Panc1 (cell line): ENCODE data around the gene TFB1M. TPM values are rescaled to one million over a fixed set of nuclear protein-coding genes. Genes with fewer than 3 reads are reported as not detected.

ENCODE experiments used
- ATAC-seq: fragments of 200-7000 bp; cut with Tn5 transposase; 2 replicates; pipeline ENCODE4 v1.9.1; 2020; ENCODE audit warnings: mild to moderate bottlenecking, moderate library complexity
- BruUV-seq: library from RNA; stranded (reverse); fragments of 400-500 nt; replicated peaks from 2 replicates; lab custom pipeline; 2021; lab: Mats Ljungman, UMichigan
- CTCF ChIA-PET: fragments of 300-600 bp; sonication (Branson Sonifier 250); formaldehyde crosslinking; loops from one replicate; lab custom pipeline; 2022; ENCODE audit warnings: antibody characterized with exemption; lab: Charles Lee
- POLR2A ChIA-PET: fragments of 300-600 bp; sonication (Branson Sonifier 250); formaldehyde crosslinking; loops from one replicate; lab custom pipeline; 2022; ENCODE audit warnings: antibody characterized with exemption; lab: Charles Lee
- DNase-seq: peaks from one replicate; pipeline ENCODE4 v3.0.0-alpha.2; 2010; ENCODE audit warnings: low read depth, low spot score
- H3K27ac ChIP-seq: 2 replicates; pipeline ENCODE4 v1.5.1; 2011; ENCODE audit warnings: mild to moderate bottlenecking, low read length, inconsistent platforms
- H3K27me3 ChIP-seq: fragments of 200-500 bp; sonication (Bioruptor generic); 2 replicates; pipeline ENCODE4 v1.6.0; 2014; ENCODE audit warnings: low read length, inconsistent platforms; ENCODE audit not compliant: control insufficient read depth, insufficient read depth
- H3K36me3 ChIP-seq: fragments of 200-500 bp; sonication (Bioruptor generic); 2 replicates; pipeline ENCODE4 v1.5.1; 2014; ENCODE audit warnings: inconsistent platforms, mild to moderate bottlenecking, low read length, moderate library complexity; ENCODE audit not compliant: control insufficient read depth, insufficient read depth
- H3K4me1 ChIP-seq: 2 replicates; pipeline ENCODE4 v1.5.1; 2011; ENCODE audit warnings: inconsistent platforms, mild to moderate bottlenecking, low read length, moderate library complexity; ENCODE audit not compliant: control insufficient read depth, insufficient read depth
- H3K4me3 ChIP-seq, 2 experiments: 2 replicates each; pipeline ENCODE4 v1.5.1; 2011 to 2012; ENCODE audit warnings: low read depth in 2 of 2, low read length in 2 of 2, mild to moderate bottlenecking in 2 of 2, inconsistent platforms in 1 of 2, moderate library complexity in 1 of 2
- H3K9me3 ChIP-seq: fragments of 200-500 bp; sonication (Bioruptor generic); 2 replicates; pipeline ENCODE4 v1.5.1; 2014; ENCODE audit warnings: low read depth, mild to moderate bottlenecking, inconsistent platforms, low read length, moderate library complexity; ENCODE audit not compliant: control insufficient read depth, insufficient read depth
- POLR2AphosphoS5 ChIP-seq: IDR thresholded peaks from 2 replicates; pipeline ENCODE4 v1.6.1; 2012; ENCODE audit warnings: mild to moderate bottlenecking, low read depth, low read length, moderate library complexity
- SIN3A ChIP-seq: IDR thresholded peaks from 2 replicates; pipeline ENCODE4 v1.6.1; 2012; ENCODE audit warnings: low read depth, mild to moderate bottlenecking, low read length, moderate library complexity, borderline replicate concordance; ENCODE audit not compliant: insufficient read depth
- TCF7L2 ChIP-seq: IDR thresholded peaks from 2 replicates; pipeline ENCODE4 v1.6.1; 2011; ENCODE audit warnings: mild to moderate bottlenecking, low read depth, low read length, inconsistent platforms
- in situ Hi-C: cut with HindIII; loops from 2 replicates; pipeline ENCODE4 v1.10.0; 2016; ENCODE audit warnings: low sequenced_read_pairs, low pct_unique_long_range_greater_than_20kb
- intact Hi-C: fragments of 100-400 bp; cut with micrococcal nuclease; formaldehyde crosslinking; loops from one replicate; pipeline ENCODE4 v1.10.0; 2022; ENCODE audit not compliant: unreplicated experiment
- total RNA-seq: library from RNA; stranded (reverse); gene quantifications from one replicate; pipeline ENCODE4 v1.2.1, GENCODE V29; 2021; ENCODE audit not compliant: unreplicated experiment
- TF ChIP-seq, protein P1 (sequence below): fragments of 450-650 bp; IDR thresholded peaks from 2 replicates; pipeline ENCODE4 v1.5.1; 2017; ENCODE audit warnings: mild to moderate bottlenecking
- TF ChIP-seq, protein P2 (sequence below), 2 experiments: IDR thresholded peaks; 2 replicates each; pipeline ENCODE4 v1.6.1; 2011 to 2012; ENCODE audit warnings: low read depth in 2 of 2, control low read depth in 1 of 2, low read length in 1 of 2, mild to moderate bottlenecking in 1 of 2, moderate library complexity in 1 of 2; ENCODE audit not compliant: insufficient read depth in 1 of 2

Gene TFB1M
- total RNA-seq, 1 experiment from 2014 or later = 32.0 TPM

DNA sequence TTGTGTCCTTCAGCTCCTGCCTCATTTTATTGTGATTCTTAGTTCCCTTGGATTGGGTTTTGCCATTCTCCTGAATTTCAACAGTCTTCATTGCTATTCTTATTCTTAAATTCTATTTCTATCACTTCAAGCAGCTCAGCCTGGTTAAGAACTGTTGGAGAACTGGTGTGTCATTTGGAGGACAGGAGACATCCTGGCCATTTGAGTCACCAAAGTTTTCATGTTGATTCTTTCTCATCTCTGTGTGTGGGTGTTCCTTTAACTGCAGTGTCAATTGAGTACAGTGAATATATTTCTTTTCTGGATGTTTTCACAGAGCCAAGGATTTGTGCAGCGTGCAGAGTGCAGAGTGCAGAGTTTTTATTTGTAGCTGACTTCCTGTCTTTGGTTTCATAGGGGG is 33.5 kb upstream of the TFB1M start:
- ChIA-PET CTCF (no interaction called here), POLR2A (interaction anchor here (0.6 kb wide), 1 partner anchor 823 kb away, joined by 4 read pairs; no protein-coding TSS in a partner anchor)
- Histone ChIP-seq H3K36me3 (no peaks in the 10 kb centered on the region), H3K4me3 (no peak overlapping the region), H3K4me1 (no peaks in the 10 kb centered on the region), H3K27ac (no peak overlapping the region), H3K27me3 (no peaks in the 10 kb centered on the region), H3K9me3 (no peaks in the 10 kb centered on the region)
- no TSS peak for BruUV-seq
- intact Hi-C loops (no loop called here), in situ Hi-C loops (no loop called here)
- TF ChIP-seq, protein P1, sequence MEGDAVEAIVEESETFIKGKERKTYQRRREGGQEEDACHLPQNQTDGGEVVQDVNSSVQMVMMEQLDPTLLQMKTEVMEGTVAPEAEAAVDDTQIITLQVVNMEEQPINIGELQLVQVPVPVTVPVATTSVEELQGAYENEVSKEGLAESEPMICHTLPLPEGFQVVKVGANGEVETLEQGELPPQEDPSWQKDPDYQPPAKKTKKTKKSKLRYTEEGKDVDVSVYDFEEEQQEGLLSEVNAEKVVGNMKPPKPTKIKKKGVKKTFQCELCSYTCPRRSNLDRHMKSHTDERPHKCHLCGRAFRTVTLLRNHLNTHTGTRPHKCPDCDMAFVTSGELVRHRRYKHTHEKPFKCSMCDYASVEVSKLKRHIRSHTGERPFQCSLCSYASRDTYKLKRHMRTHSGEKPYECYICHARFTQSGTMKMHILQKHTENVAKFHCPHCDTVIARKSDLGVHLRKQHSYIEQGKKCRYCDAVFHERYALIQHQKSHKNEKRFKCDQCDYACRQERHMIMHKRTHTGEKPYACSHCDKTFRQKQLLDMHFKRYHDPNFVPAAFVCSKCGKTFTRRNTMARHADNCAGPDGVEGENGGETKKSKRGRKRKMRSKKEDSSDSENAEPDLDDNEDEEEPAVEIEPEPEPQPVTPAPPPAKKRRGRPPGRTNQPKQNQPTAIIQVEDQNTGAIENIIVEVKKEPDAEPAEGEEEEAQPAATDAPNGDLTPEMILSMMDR = no peak
- TF ChIP-seq SIN3A (no peak), TCF7L2 (no peak), POLR2AphosphoS5 (no peak)
- TF ChIP-seq, protein P2, sequence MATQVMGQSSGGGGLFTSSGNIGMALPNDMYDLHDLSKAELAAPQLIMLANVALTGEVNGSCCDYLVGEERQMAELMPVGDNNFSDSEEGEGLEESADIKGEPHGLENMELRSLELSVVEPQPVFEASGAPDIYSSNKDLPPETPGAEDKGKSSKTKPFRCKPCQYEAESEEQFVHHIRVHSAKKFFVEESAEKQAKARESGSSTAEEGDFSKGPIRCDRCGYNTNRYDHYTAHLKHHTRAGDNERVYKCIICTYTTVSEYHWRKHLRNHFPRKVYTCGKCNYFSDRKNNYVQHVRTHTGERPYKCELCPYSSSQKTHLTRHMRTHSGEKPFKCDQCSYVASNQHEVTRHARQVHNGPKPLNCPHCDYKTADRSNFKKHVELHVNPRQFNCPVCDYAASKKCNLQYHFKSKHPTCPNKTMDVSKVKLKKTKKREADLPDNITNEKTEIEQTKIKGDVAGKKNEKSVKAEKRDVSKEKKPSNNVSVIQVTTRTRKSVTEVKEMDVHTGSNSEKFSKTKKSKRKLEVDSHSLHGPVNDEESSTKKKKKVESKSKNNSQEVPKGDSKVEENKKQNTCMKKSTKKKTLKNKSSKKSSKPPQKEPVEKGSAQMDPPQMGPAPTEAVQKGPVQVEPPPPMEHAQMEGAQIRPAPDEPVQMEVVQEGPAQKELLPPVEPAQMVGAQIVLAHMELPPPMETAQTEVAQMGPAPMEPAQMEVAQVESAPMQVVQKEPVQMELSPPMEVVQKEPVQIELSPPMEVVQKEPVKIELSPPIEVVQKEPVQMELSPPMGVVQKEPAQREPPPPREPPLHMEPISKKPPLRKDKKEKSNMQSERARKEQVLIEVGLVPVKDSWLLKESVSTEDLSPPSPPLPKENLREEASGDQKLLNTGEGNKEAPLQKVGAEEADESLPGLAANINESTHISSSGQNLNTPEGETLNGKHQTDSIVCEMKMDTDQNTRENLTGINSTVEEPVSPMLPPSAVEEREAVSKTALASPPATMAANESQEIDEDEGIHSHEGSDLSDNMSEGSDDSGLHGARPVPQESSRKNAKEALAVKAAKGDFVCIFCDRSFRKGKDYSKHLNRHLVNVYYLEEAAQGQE (IDR thresholded peaks at IDR 0.05; ENCODE audit: insufficient read depth in 1 of 2, low read depth in 2 of 2, low read length in 1 of 2) = no peak
- no peak for DNase-seq
- ATAC-seq = no peak

GRCh38 chr6:155346957-155347356 is 32.7 kb upstream of the TFB1M start:
- BruUV-seq = no TSS peak
- DNase-seq (no peak), ATAC-seq (no peak)
- H3K4me1 ChIP-seq = no peaks in the 10 kb centered on the region
- H3K36me3 ChIP-seq = no peaks in the 10 kb centered on the region
- no peaks in the 10 kb centered on the region for H3K9me3 ChIP-seq
- intact Hi-C loops = no loop called here
- no peaks in the 10 kb centered on the region for H3K27me3 ChIP-seq
- in situ Hi-C loops = no loop called here
- CTCF ChIA-PET = no interaction called here
- POLR2A ChIA-PET = interaction anchor here (0.6 kb wide), 1 partner anchor 823 kb away, joined by 4 read pairs; no protein-coding TSS in a partner anchor
- no peak overlapping the region for H3K4me3 ChIP-seq
- TF ChIP-seq TCF7L2 = no peak
- TF ChIP-seq SIN3A = no peak
- TF ChIP-seq POLR2AphosphoS5 = no peak
- no peak overlapping the region for H3K27ac ChIP-seq

DNA sequence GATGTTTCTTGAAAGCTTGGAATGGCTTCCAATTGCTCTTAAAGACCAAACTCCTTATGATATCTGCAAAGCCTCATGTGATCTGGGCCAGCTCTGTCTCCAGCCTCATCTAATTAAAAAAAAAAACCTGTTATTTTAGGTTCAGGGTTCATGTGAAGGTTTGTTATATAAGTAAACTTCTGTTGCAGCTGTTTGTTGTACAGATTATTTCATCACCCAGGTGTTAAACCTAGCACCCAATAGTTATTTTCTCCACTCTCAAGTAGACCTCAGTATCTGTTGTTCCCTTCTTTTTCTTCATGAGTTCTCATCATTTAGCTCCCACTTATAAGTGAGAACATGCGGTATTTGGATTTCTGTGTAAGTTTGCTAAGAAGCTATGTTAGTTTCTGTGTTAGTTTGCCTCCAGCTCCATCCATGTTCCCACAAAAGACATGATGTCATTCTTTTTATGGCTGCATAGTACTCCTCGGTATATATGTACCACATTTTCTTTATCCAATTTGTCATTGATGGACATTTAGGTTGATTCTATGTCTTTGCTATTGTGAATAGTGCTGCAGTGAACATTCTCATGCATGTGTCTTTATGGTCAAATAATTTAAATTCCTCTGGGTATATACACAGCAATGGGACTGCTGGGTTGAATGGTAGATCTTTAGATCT is 30.2 kb upstream of the TFB1M start:
- H3K4me3 ChIP-seq = no peak overlapping the region
- no peaks in the 10 kb centered on the region for H3K27me3 ChIP-seq
- BruUV-seq = no TSS peak
- H3K36me3 ChIP-seq = no peaks in the 10 kb centered on the region
- intact Hi-C loops (no loop called here), in situ Hi-C loops (no loop called here)
- H3K9me3 ChIP-seq = no peaks in the 10 kb centered on the region; the same call in 1 of the 2 replicates
- POLR2A ChIA-PET = no interaction called here
- no peak overlapping the region for H3K27ac ChIP-seq
- CTCF ChIA-PET = no interaction called here
- DNase-seq = no peak
- ATAC-seq = no peak
- no peaks in the 10 kb centered on the region for H3K4me1 ChIP-seq
- no peak for TF ChIP-seq TCF7L2
- TF ChIP-seq, protein P1 = no peak
- TF ChIP-seq, protein P2 (IDR thresholded peaks at IDR 0.05; ENCODE audit: insufficient read depth in 1 of 2, low read depth in 2 of 2, low read length in 1 of 2) = no peak
- no peak for TF ChIP-seq SIN3A
- no peak for TF ChIP-seq POLR2AphosphoS5
